ENCODE data around the gene SLC12A7.

DNA sequence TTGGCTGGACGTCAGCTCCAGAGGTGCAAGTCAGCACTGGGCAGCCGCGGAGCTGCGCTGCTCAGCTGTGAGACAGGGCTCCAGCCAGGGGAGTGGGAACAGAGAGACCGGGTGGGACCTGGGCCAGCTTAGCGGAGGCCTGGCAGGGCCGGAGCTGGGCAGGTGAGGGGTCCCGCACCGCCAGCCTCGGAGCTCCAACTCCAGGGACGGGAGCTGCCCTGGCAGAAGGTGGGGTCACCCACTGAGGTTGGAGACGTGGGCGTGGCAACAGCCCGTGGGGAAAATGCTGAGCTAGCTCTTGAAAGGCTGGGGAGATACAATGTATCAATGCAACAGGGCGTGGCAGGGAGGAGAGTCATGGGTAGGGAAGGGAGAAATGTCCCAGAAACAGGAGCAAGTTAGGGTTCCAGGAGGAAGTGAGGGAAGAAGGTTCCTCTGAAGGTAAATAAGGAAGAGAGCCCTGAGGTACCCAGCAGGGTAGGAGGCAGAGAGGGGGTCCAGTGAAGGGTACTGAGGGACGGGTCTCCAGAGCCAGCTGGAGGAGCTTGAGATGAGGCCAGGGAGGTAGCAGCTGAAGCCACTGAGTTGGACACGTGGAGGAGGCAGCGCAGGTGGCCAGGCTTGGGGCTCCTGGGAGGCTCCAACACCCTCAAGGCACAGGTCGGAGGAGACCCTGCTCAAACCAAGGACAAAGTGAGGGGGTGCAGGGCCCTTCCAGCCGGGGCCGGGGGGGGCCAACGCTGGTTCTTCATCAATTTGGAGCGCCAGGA lies 104.0 kb downstream of the SLC12A7 start:
- no peak for TF ChIP-seq POLR2A (IDR thresholded peaks at IDR 0.05)
- TF ChIP-seq, protein P1, sequence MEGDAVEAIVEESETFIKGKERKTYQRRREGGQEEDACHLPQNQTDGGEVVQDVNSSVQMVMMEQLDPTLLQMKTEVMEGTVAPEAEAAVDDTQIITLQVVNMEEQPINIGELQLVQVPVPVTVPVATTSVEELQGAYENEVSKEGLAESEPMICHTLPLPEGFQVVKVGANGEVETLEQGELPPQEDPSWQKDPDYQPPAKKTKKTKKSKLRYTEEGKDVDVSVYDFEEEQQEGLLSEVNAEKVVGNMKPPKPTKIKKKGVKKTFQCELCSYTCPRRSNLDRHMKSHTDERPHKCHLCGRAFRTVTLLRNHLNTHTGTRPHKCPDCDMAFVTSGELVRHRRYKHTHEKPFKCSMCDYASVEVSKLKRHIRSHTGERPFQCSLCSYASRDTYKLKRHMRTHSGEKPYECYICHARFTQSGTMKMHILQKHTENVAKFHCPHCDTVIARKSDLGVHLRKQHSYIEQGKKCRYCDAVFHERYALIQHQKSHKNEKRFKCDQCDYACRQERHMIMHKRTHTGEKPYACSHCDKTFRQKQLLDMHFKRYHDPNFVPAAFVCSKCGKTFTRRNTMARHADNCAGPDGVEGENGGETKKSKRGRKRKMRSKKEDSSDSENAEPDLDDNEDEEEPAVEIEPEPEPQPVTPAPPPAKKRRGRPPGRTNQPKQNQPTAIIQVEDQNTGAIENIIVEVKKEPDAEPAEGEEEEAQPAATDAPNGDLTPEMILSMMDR (IDR thresholded peaks at IDR 0.05) = no peak

Data from ovary (tissue), 3 donors.